GM23248 (cell line): ENCODE data around the gene CDK14. TPM values are rescaled to one million over a fixed set of nuclear protein-coding genes. Genes with fewer than 3 reads are reported as not detected.

ENCODE experiments used
- DNase-seq: peaks from one replicate; pipeline ENCODE4 v3.0.0-alpha.2; 2015
- H2AFZ ChIP-seq: fragments of 200-600 bp; sonication (generic); 2 replicates; pipeline ENCODE4 v1.6.1; 2016; ENCODE audit warnings: antibody characterized with exemption
- H3F3A ChIP-seq: fragments of 200-600 bp; sonication (generic); 2 replicates; pipeline ENCODE4 v1.6.1; 2016; ENCODE audit warnings: mild to moderate bottlenecking, antibody characterized with exemption, mixed run types; ENCODE audit not compliant: insufficient read depth
- H3K27ac ChIP-seq: fragments of 200-600 bp; sonication (generic); 2 replicates; pipeline ENCODE4 v1.5.1; 2016; ENCODE audit warnings: mild to moderate bottlenecking
- H3K27me3 ChIP-seq: fragments of 200-600 bp; sonication (generic); replicated peaks from 2 replicates; pipeline ENCODE4 v1.6.1; 2016; ENCODE audit warnings: mild to moderate bottlenecking; ENCODE audit not compliant: insufficient read depth
- H3K36me3 ChIP-seq: fragments of 200-600 bp; sonication (generic); 2 replicates; pipeline ENCODE4 v1.6.1; 2016; ENCODE audit warnings: low read depth, mild to moderate bottlenecking
- H3K4me1 ChIP-seq: fragments of 200-600 bp; sonication (generic); 2 replicates; pipeline ENCODE4 v1.6.1; 2016; ENCODE audit warnings: mild to moderate bottlenecking; ENCODE audit not compliant: insufficient read depth
- H3K4me2 ChIP-seq: fragments of 200-600 bp; sonication (generic); one replicate; pipeline ENCODE4 v1.6.1; 2016; ENCODE audit warnings: mild to moderate bottlenecking; ENCODE audit not compliant: unreplicated experiment
- H3K4me3 ChIP-seq: fragments of 200-600 bp; sonication (generic); 2 replicates; pipeline ENCODE4 v1.5.1; 2016; ENCODE audit warnings: mild to moderate bottlenecking
- H3K79me2 ChIP-seq: fragments of 200-600 bp; sonication (generic); 2 replicates; pipeline ENCODE4 v1.6.1; 2016; ENCODE audit warnings: mild to moderate bottlenecking; ENCODE audit not compliant: insufficient read depth
- H3K9ac ChIP-seq: fragments of 200-600 bp; sonication (generic); 2 replicates; pipeline ENCODE4 v1.6.1; 2016; ENCODE audit warnings: mild to moderate bottlenecking
- H3K9me2 ChIP-seq: fragments of 200-600 bp; sonication (generic); 2 replicates; pipeline ENCODE4 v1.6.1; 2016; ENCODE audit warnings: mixed run types, mild to moderate bottlenecking, moderate library complexity; ENCODE audit not compliant: insufficient read depth
- H3K9me3 ChIP-seq: fragments of 200-600 bp; sonication (generic); one replicate; pipeline ENCODE4 v1.6.1; 2017; ENCODE audit warnings: low read depth
- H4K20me1 ChIP-seq: fragments of 200-600 bp; sonication (generic); 2 replicates; pipeline ENCODE4 v1.6.0; 2016; ENCODE audit not compliant: insufficient read depth
- EZH2 ChIP-seq: fragments of 200-600 bp; sonication (generic); IDR thresholded peaks from 2 replicates; pipeline ENCODE4 v1.6.1; 2018; ENCODE audit warnings: antibody characterized with exemption, mild to moderate bottlenecking; ENCODE audit not compliant: insufficient read depth, poor library complexity, severe bottlenecking
- EZH2phosphoT487 ChIP-seq: fragments of 200-600 bp; sonication (generic); IDR thresholded peaks from 2 replicates; pipeline ENCODE4 v1.6.1; 2018; ENCODE audit warnings: antibody characterized with exemption, moderate library complexity, mild to moderate bottlenecking, low read depth; ENCODE audit not compliant: insufficient read depth
- WGBS, 2 experiments: methylation state at CpG; one replicate each; pipeline ENCODE4 v1.1.6; 2015 to 2017; ENCODE audit warnings: low lambda C conversion rate in 2 of 2, low coverage in 1 of 2; ENCODE audit errors: missing lambda C conversion rate in 2 of 2; 5-methylcytosine and 5-hydroxymethylcytosine counted together
- in situ Hi-C: fragments of 300-500 bp; cut with MboI; formaldehyde crosslinking; loops from 2 replicates; pipeline ENCODE4 v1.15.0; 2020
- polyA plus RNA-seq: library from polyadenylated mRNA; unstranded; fragments of >200 nt; fragmentation: Nextera tagmentation; extraction: Ambion mirVana; gene quantifications from 2 replicates; pipeline ENCODE4 v1.2.1, GENCODE V29; 2016
- total RNA-seq: library from RNA; depleted of rRNA; stranded (reverse); fragments of >200 nt; shearing (Covaris generic); gene quantifications from 2 replicates; pipeline ENCODE4 v1.2.3, GENCODE V29; 2014

Gene CDK14
- total and polyA plus RNA-seq, 2 experiments from 2014 or later: 19.9 to 21.2 TPM

- 98 to 99% methylated on average over 3 of the region's 3 CpGs for WGBS, 2 experiments
- H3K4me3 ChIP-seq: no peak overlapping the region
- TF ChIP-seq EZH2 (no peak), EZH2phosphoT487 (no peak)
- no peak overlapping the region for H2AFZ ChIP-seq
- no peak for DNase-seq
- H4K20me1 ChIP-seq: no peaks in the 10 kb centered on the region
- H3K4me2 ChIP-seq: no peak overlapping the region
- no peaks in the 10 kb centered on the region for H3K36me3 ChIP-seq
- no peaks in the 10 kb centered on the region for H3K9me3 ChIP-seq
- H3K9ac ChIP-seq: no peak overlapping the region
- no peak overlapping the region for H3K27ac ChIP-seq
- peaks cover 84% of the 10 kb centered on the region for H3K79me2 ChIP-seq
- in situ Hi-C loops: no loop called here
- H3F3A ChIP-seq: no peaks in the 10 kb centered on the region
- no peaks in the 10 kb centered on the region for H3K27me3 ChIP-seq
- no peaks in the 10 kb centered on the region for H3K9me2 ChIP-seq
- H3K4me1 ChIP-seq: no peaks in the 10 kb centered on the region
Measured at GRCh38 chr7:90740386-90740785, 144.3 kb downstream of the CDK14 start.

GRCh38 chr7:90743626-90744025 lies 147.5 kb downstream of the CDK14 start:
- DNase-seq: no peak
- H3K9ac ChIP-seq: no peak overlapping the region
- no peak for TF ChIP-seq EZH2
- TF ChIP-seq EZH2phosphoT487: no peak
- H3K27ac ChIP-seq: no peak overlapping the region
- no peaks in the 10 kb centered on the region for H3K9me2 ChIP-seq
- WGBS, 2 experiments: 48 to 59% methylated on average over 1 of the region's 1 CpG
- no peak overlapping the region for H3K4me2 ChIP-seq
- H3K27me3 ChIP-seq: no peaks in the 10 kb centered on the region
- peaks cover 5% of the 10 kb centered on the region; the same call in 1 of the 2 replicates for H3K4me1 ChIP-seq
- in situ Hi-C loops: no loop called here
- H3K79me2 ChIP-seq: peaks cover 82% of the 10 kb centered on the region
- no peaks in the 10 kb centered on the region for H3K9me3 ChIP-seq
- H3F3A ChIP-seq: no peaks in the 10 kb centered on the region
- no peak overlapping the region for H2AFZ ChIP-seq
- H3K36me3 ChIP-seq: no peaks in the 10 kb centered on the region
- no peak overlapping the region for H3K4me3 ChIP-seq
- no peaks in the 10 kb centered on the region for H4K20me1 ChIP-seq

- TF ChIP-seq EZH2phosphoT487 (no peak), EZH2 (no peak)
- Histone ChIP-seq H3F3A (no peaks in the 10 kb centered on the region), H3K27me3 (no peaks in the 10 kb centered on the region), H2AFZ (no peak overlapping the region), H3K27ac (no peak overlapping the region), H3K36me3 (no peaks in the 10 kb centered on the region), H3K9ac (no peak overlapping the region), H3K4me3 (no peak overlapping the region), H3K4me2 (no peak overlapping the region), H3K4me1 (peaks cover 5% of the 10 kb centered on the region; the same call in 1 of the 2 replicates), H3K9me3 (no peaks in the 10 kb centered on the region), H3K9me2 (no peaks in the 10 kb centered on the region), H3K79me2 (peaks cover 43% of the 10 kb centered on the region), H4K20me1 (no peaks in the 10 kb centered on the region)
- peak; percentile 40 for DNase-seq
- WGBS, 2 experiments: 19 to 25% methylated on average over 1 of the region's 1 CpG
- in situ Hi-C loops: no loop called here
Measured at GRCh38 chr7:90747516-90747915, 151.4 kb downstream of the CDK14 start.

GRCh38 chr7:90749262-90749661 lies 153.1 kb downstream of the CDK14 start:
- Histone ChIP-seq H3K9me2 (no peaks in the 10 kb centered on the region), H2AFZ (no peak overlapping the region), H3K9me3 (no peaks in the 10 kb centered on the region), H4K20me1 (no peaks in the 10 kb centered on the region), H3K4me3 (no peak overlapping the region), H3F3A (no peaks in the 10 kb centered on the region), H3K27me3 (no peaks in the 10 kb centered on the region), H3K9ac (no peak overlapping the region), H3K4me2 (no peak overlapping the region), H3K36me3 (no peaks in the 10 kb centered on the region), H3K79me2 (peaks cover 32% of the 10 kb centered on the region), H3K4me1 (peaks cover 5% of the 10 kb centered on the region; the same call in 1 of the 2 replicates), H3K27ac (no peak overlapping the region)
- no peak for TF ChIP-seq EZH2
- TF ChIP-seq EZH2phosphoT487: no peak
- in situ Hi-C loops: no loop called here
- DNase-seq: no peak

GRCh38 chr7:90749774-90750173 lies 153.7 kb downstream of the CDK14 start:
- Histone ChIP-seq H3K4me2 (no peak overlapping the region), H3K9me3 (no peaks in the 10 kb centered on the region), H2AFZ (no peak overlapping the region), H3K79me2 (peaks cover 31% of the 10 kb centered on the region), H3K4me3 (no peak overlapping the region), H3F3A (no peaks in the 10 kb centered on the region), H3K36me3 (no peaks in the 10 kb centered on the region), H4K20me1 (no peaks in the 10 kb centered on the region), H3K9ac (no peak overlapping the region), H3K4me1 (peaks cover 5% of the 10 kb centered on the region; the same call in 1 of the 2 replicates), H3K9me2 (no peaks in the 10 kb centered on the region), H3K27ac (no peak overlapping the region), H3K27me3 (no peaks in the 10 kb centered on the region)
- in situ Hi-C loops: no loop called here
- DNase-seq: no peak
- 38 to 56% methylated on average over 1 of the region's 1 CpG for WGBS, 2 experiments
- no peak for TF ChIP-seq EZH2phosphoT487
- no peak for TF ChIP-seq EZH2
